T47D (cell line): ENCODE measurements around the gene SHISA4.
"Not testable (repeated sequence)": the region's sequence is repeated elsewhere in the genome, so short reads cannot be mapped to it uniquely, and the experiment has no call there.

ENCODE experiments used
- DNase-seq, 2 experiments: peaks; one replicate each; pipeline versions ENCODE4 v3.0.0 to v3.0.0-alpha.2; 2011 to 2012; ENCODE audit warnings: low read depth in 1 of 2, low spot score in 1 of 2
- JUND ChIP-seq: IDR thresholded peaks from 2 replicates; pipeline ENCODE4 v1.6.1; 2012; ENCODE audit warnings: low read depth
- in situ Hi-C: cut with HindIII; loops from 2 replicates; pipeline ENCODE4 v1.10.0; 2016; ENCODE audit warnings: low sequenced_read_pairs, low pct_unique_long_range_greater_than_20kb

Gene SHISA4

GRCh38 chr1:201933840-201934430 lies 45.2 kb downstream of the SHISA4 start:
- in situ Hi-C loops: no loop called here
- peak in 1 of 2 experiments; percentile 53 for DNase-seq
- TF ChIP-seq JUND: no peak

- TF ChIP-seq JUND: no peak
- in situ Hi-C loops: no loop called here
- no peak for DNase-seq
Observed at GRCh38 chr1:201937624-201938213, 49.0 kb downstream of the SHISA4 start.

- no peak for DNase-seq
- TF ChIP-seq JUND: no peak
- in situ Hi-C loops: no loop called here
Observed at GRCh38 chr1:201938440-201939035, 49.8 kb downstream of the SHISA4 start.

- in situ Hi-C loops: no loop called here
- no peak for TF ChIP-seq JUND
- peak in 1 of 2 experiments; percentile 21 for DNase-seq
Observed at GRCh38 chr1:201939148-201939547, 50.5 kb downstream of the SHISA4 start.

- no peak for TF ChIP-seq JUND
- in situ Hi-C loops: no loop called here
- DNase-seq: peak in 1 of 2 experiments; percentile 51
Observed at GRCh38 chr1:201939574-201939973, 50.9 kb downstream of the SHISA4 start.

- DNase-seq, in situ Hi-C loops: not testable (repeated sequence)
Observed at GRCh38 chr1:201940316-201940715, 51.6 kb downstream of the SHISA4 start.

GRCh38 chr1:201941420-201942128 lies 52.9 kb downstream of the SHISA4 start:
- TF ChIP-seq JUND: no peak
- DNase-seq: peak in 1 of 2 experiments; percentile 90
- in situ Hi-C loops: no loop called here

- in situ Hi-C loops: no loop called here
- no peak for TF ChIP-seq JUND
- DNase-seq: no peak
Observed at GRCh38 chr1:201942129-201942495, 53.4 kb downstream of the SHISA4 start.
